HG03558 (cell line): ENCODE measurements around the gene CRX.
"Not testable (repeated sequence)": the region's sequence is repeated elsewhere in the genome, so short reads cannot be mapped to it uniquely, and the experiment has no call there.

Experiments
- ATAC-seq: cut with Tn5 transposase; IDR thresholded peaks from one replicate; pipeline ENCODE4 v1.9.1; 2021; ENCODE audit warnings: moderate number of reproducible peaks; ENCODE audit not compliant: unreplicated experiment; ENCODE audit errors: extremely low read depth

CRX gene

GRCh38 chr19:47858231-47858630 lies 36.5 kb downstream of the CRX start:
- ATAC-seq = not testable (repeated sequence)

GRCh38 chr19:47858646-47859285 lies 37.0 kb downstream of the CRX start, which contains the start of gene TPRX2:
Gene TPRX2, plus strand, starts transcription at chr19:47859235. Its CDS starts 12 bp downstream, at chr19:47859247.
- ATAC-seq = not testable (repeated sequence)

DNA sequence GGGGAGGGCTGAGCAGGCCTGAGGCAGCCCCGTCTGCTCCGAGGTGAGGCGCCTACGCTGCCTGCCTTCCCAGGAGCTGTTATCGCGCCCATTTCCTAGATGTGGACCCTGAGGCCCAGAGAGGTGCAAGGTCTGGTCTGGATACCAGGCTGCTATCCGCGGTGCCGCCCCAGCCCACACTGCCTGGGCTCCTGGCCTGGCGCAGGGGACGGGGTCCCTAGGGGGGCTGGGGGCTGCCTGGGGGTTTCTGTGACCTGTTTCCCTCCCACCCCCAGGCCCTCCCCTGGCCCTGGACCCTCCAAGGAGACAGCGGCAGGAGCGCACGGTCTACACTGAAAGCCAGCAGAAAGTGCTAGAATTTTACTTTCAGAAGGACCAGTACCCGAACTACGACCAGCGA lies 38.1 kb downstream of the CRX start:
- ATAC-seq = not testable (repeated sequence)

GRCh38 chr19:47860602-47861297 lies 39.0 kb downstream of the CRX start:
- no peak for ATAC-seq

DNA sequence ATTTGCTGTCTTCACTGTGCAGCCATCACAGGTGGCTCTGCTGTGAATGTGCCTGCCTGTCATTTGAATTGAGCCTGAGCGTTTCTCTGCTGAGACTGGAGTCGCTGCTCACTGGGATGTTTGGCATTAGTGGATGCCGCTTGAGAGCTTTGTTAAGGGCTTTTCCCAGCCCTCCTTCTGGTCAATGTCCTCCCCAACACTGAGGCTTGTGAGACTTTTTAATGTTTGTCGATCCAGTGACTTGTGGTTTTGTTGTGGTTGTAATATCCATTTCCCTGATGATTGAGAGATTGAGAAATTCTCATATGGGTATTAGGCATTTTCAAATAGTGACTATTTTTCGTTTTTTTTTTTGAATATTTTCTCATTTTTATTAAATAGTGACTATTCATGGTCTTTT lies 39.9 kb downstream of the CRX start:
- no peak for ATAC-seq

GRCh38 chr19:47863514-47863936 lies 41.8 kb downstream of the CRX start:
- ATAC-seq = no peak

DNA sequence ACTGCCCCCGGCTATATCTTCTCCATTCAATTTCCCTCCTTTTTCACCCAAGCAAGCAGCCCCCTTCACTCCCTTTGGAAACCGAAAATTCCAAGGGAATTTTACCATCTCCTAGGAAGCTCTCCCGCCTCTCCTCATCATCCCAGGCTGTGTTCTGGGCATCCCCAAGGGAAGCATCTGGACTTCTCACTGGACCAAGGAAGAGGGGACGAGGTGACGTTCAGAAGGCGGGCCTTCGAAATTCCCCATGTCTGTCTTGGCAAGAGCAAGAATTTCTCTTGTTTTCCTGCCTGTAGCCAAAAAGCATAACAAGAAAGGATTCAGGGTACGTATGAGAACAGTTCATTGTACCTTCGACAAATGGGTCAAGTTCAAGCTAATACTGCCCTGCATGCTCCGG lies 43.4 kb downstream of the CRX start:
- ATAC-seq = no peak

DNA sequence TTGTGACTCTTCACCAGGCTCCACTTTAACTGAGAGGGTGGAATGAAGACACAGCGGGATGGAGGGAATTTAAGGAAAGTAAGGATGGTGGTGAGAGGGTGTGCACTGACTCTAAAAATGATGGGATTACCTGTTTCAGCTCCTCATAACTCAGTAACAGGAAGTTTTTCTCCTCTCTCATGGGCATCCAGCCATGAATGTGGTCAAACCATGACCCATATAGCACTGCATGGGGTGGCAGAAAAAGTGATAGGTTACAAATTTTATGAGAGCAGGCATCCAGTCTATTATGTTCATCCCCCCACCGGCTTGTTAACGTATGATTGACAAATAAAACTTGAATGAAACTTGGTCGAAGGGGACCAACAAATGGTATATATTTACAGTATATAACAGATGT lies 57.2 kb downstream of the CRX start:
- ATAC-seq = no peak

GRCh38 chr19:47879385-47879784 lies 57.6 kb downstream of the CRX start:
- not testable (repeated sequence) for ATAC-seq

DNA sequence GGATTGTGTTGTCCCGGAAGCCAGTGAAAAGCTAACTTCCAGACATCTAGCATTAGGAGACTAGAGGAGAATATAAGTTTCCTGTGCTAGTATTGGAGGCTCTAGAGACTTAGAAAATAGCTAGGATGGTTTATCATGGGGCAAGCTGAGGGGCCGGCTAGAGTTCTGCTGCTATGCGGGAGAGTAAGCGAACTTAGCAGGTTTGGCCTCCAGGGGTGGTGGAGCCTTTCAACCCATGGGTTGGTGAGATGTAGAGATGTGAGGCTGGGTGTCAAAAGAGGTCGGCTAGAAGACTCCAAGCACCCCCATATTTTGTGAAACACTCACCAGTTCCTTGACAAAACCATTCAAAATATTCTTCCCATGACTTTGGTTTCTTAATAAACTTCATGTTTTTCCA lies 60.0 kb downstream of the CRX start:
- no peak for ATAC-seq

GRCh38 chr19:47882890-47883289 lies 61.2 kb downstream of the CRX start:
- ATAC-seq = no peak

- ATAC-seq = no peak
Measured at GRCh38 chr19:47885067-47885463, 63.3 kb downstream of the CRX start.

- ATAC-seq = no peak
Measured at GRCh38 chr19:47886010-47886559, 64.3 kb downstream of the CRX start, which contains the start of gene SULT2A1. Gene SULT2A1, minus strand, starts transcription at chr19:47886315. Its CDS starts 58 bp downstream, at chr19:47886257.

DNA sequence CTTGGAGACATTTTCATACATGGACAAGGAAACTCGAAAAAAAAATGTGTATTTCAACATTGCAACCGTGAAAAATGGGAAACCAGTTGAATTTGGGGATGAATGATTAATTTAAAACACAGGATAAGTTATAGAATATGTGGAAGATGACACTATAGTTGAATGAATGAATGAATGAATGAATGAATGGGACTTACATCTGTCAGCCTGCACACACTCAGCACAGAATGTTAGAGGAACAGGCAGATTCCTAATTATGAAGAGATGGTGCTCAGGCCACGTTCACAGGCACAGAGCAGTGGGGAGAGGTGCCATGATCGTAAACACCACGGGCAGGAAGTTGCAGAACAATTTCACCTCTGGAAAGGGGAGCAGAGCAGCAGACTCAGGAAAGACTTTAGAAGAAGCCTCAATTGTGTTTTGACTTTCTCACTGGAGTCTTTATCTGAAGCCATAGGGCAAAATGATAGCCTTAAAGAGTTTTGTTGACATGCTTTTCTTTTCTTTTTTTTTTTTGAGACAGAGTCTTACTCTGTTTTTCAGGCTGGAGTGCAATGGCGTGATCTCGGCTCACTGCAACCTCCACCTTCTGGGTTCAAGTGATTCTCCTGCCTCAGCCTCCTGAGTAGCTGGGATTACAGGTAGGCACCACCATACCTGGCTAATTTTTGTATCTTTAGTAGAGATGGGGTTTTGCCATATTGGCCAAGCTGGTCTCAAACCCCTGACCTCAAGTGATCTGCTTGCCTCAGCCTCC lies 69.3 kb downstream of the CRX start:
- no peak for ATAC-seq

DNA sequence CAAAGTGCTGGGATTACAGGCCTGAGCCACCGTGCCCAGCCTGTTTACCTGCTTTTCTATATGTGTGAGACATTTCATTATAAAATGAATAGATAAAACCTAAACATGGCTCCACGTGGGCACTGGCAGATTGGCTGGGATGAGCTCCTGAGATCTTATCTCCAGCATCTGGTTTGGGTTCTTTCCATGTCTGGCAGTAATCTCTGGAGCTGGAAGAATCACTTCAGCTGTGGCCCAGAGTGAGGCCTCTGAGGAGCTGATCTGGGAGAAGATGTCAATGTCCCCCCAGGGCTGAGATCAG lies 69.8 kb downstream of the CRX start:
- no peak for ATAC-seq

DNA sequence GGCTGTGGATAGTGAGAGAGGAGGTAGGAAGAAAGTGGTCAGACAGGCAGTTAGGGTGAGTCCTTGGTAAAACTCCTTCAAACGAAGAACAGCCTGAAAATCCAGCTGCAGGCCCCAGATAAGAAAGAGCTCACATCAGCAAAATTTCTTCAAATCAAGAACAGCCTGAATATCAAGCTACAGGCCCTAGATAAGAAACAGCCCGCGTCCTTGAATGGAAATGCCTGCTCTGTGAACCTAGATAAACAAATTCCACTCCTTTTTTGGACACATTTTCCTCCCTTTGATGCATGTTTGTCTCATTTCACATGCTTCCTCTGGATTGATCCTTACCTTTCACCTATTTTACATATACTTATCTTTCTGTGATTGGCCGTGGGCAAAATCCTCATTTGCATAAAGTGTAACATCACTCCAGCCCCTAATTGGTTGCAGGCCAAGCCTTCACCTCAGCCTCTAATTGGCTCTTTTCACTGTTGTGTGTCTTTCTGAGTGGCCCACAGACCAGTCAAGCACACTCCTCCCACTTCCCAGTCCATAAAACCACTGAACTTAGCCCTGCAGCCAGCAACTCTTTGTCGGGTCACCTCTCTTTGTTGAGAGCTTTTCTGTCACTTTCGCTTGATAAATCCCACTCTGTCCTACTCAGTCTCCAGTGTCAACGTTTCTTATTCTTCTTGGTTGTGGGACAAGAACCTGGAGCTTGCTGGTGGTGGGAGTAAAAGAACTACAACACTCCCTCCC lies 70.4 kb downstream of the CRX start:
- ATAC-seq = no peak
